ENCODE measurements around the gene MED26.
A peak's percentile ranks its signal among the peaks of the same experiment; 100 is the strongest.

Gene MED26

GRCh38 chr19:16612636-16613035 is 15.4 kb downstream of the MED26 start:
- peak; percentile 44 for DNase-seq (ENCODE audit: low read depth)

- DNase-seq (ENCODE audit: low read depth): no peak
Observed at GRCh38 chr19:16611121-16611520, 16.9 kb downstream of the MED26 start.

GRCh38 chr19:16609511-16610200 is 18.3 kb downstream of the MED26 start:
- no peak for DNase-seq (ENCODE audit: low read depth)

GRCh38 chr19:16608290-16608739 is 19.7 kb downstream of the MED26 start:
- peak; percentile 76 for DNase-seq (ENCODE audit: low read depth)

GRCh38 chr19:16607819-16608218 is 20.2 kb downstream of the MED26 start:
- DNase-seq (ENCODE audit: low read depth): no peak

- no peak for DNase-seq (ENCODE audit: low read depth)
Observed at GRCh38 chr19:16605553-16605994, 22.4 kb downstream of the MED26 start.

- no peak for DNase-seq (ENCODE audit: low read depth)
Observed at GRCh38 chr19:16605115-16605514, 22.9 kb downstream of the MED26 start.

GRCh38 chr19:16604615-16605014 is 23.4 kb downstream of the MED26 start:
- DNase-seq (ENCODE audit: low read depth): no peak

GRCh38 chr19:16603090-16603489 is 24.9 kb downstream of the MED26 start:
- DNase-seq (ENCODE audit: low read depth): no peak

GRCh38 chr19:16601378-16602052 is 26.5 kb downstream of the MED26 start:
- DNase-seq (ENCODE audit: low read depth): no peak

- DNase-seq (ENCODE audit: low read depth): no peak
Observed at GRCh38 chr19:16600824-16601223, 27.2 kb downstream of the MED26 start.

GRCh38 chr19:16599655-16600346 is 28.2 kb downstream of the MED26 start:
- no peak for DNase-seq (ENCODE audit: low read depth)

GRCh38 chr19:16598848-16599247 is 29.2 kb downstream of the MED26 start:
- no peak for DNase-seq (ENCODE audit: low read depth)

- DNase-seq (ENCODE audit: low read depth): no peak
Observed at GRCh38 chr19:16596399-16596798, 31.6 kb downstream of the MED26 start.

- DNase-seq (ENCODE audit: low read depth): no peak
Observed at GRCh38 chr19:16595097-16595496, 32.9 kb downstream of the MED26 start.

- no peak for DNase-seq (ENCODE audit: low read depth)
Observed at GRCh38 chr19:16594681-16595091, 33.3 kb downstream of the MED26 start.

- DNase-seq (ENCODE audit: low read depth): no peak
Observed at GRCh38 chr19:16594131-16594586, 33.8 kb downstream of the MED26 start.

GRCh38 chr19:16593181-16593580 is 34.8 kb downstream of the MED26 start:
- DNase-seq (ENCODE audit: low read depth): no peak

GRCh38 chr19:16591803-16592556 is 36.0 kb downstream of the MED26 start:
- DNase-seq (ENCODE audit: low read depth): no peak

GRCh38 chr19:16590876-16591802 is 36.9 kb downstream of the MED26 start:
- DNase-seq (ENCODE audit: low read depth): no peak

GRCh38 chr19:16589917-16590316 is 38.1 kb downstream of the MED26 start:
- DNase-seq (ENCODE audit: low read depth): no peak

Data from fibroblast of gingiva (primary cell).